GM08714 (cell line): ENCODE data around the gene AOX1.
"Not testable (repeated sequence)": the region's sequence is repeated elsewhere in the genome, so short reads cannot be mapped to it uniquely, and the experiment has no call there.

Source experiments
- H3K4me3 ChIP-seq: fragments of 200-500 bp; sonication (Bioruptor generic); 2 replicates; pipeline ENCODE4 v1.5.1; 2014; ENCODE audit warnings: mild to moderate bottlenecking, low read length, inconsistent platforms
- ZNF274 ChIP-seq: IDR thresholded peaks from 2 replicates; pipeline ENCODE4 v1.6.1; 2012; ENCODE audit warnings: mild to moderate bottlenecking, low read depth, low read length

AOX1 gene

GRCh38 chr2:200631287-200631686, 45.5 kb downstream of the AOX1 start:
- H3K4me3 ChIP-seq, result no peak overlapping the region
- TF ChIP-seq ZNF274, result no peak

- no peak overlapping the region for H3K4me3 ChIP-seq
- no peak for TF ChIP-seq ZNF274
These were observed 48.6 kb downstream of the AOX1 start for GRCh38 chr2:200634231-200634964.

- no peak for TF ChIP-seq ZNF274
- no peak overlapping the region for H3K4me3 ChIP-seq
These were observed 49.4 kb downstream of the AOX1 start for GRCh38 chr2:200635251-200635650.

GRCh38 chr2:200637901-200638300, 52.1 kb downstream of the AOX1 start:
- no peak for TF ChIP-seq ZNF274
- H3K4me3 ChIP-seq, result no peak overlapping the region

GRCh38 chr2:200640176-200640575, 54.4 kb downstream of the AOX1 start:
- TF ChIP-seq ZNF274, result no peak
- H3K4me3 ChIP-seq, result no peak overlapping the region

DNA sequence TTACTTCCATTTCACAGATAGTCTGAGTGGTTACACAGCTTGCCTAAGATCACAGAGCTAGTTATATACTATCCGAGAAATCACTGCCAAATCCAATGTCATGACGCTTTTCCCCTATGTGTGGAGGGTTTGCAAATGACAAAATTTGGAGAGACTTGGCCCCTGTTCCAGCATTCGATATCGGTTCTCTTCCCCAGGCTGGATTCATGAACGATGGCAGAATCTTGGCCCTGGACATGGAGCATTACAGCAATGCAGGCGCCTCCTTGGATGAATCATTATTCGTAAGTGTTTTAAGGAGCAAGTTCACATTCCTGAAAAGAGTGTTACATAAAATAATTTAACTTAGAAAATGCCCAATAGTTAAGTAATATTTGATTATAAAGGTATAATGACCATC, 55.1 kb downstream of the AOX1 start:
- no peak overlapping the region for H3K4me3 ChIP-seq
- TF ChIP-seq ZNF274, result no peak

DNA sequence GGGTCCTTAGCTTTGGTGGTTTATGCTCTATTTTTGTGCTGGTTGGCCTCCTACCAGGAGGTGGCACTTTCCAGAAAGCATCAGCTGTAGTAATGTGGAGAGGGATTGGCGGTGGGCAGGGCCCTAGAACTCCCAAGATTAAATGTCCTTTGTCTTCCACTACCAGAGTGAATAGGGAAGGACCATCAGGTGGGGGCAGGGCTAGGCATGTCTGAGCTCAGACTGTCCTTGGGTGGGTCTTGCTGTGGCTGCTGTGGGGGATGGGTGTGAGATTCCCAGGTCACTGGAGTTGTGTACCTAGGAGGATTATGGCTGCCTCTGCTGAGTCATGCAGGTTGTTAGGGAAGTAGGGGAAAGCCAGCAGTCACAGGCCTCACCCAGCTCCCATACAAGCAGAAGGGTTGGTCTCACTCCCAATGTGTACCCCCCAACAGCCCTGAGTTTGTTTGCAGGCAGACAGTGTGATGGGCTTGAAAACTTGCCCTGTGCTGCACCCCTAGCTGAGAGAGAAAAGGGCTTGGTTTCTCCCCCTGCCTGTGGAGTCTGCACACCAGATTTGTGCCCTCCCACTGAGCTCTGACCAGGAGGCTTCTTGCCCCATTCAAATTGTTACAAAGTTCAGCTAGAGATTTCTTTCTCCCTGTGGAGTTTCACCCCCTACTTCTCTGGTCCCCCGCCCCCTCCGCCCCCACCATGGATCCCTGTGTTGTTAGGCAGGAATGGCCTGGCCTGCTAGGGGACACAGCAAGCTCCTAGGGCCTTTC, 62.9 kb downstream of the AOX1 start:
- not testable (repeated sequence) for H3K4me3 ChIP-seq

GRCh38 chr2:200649724-200650123, 63.9 kb downstream of the AOX1 start:
- no peak for TF ChIP-seq ZNF274
- no peak overlapping the region for H3K4me3 ChIP-seq

DNA sequence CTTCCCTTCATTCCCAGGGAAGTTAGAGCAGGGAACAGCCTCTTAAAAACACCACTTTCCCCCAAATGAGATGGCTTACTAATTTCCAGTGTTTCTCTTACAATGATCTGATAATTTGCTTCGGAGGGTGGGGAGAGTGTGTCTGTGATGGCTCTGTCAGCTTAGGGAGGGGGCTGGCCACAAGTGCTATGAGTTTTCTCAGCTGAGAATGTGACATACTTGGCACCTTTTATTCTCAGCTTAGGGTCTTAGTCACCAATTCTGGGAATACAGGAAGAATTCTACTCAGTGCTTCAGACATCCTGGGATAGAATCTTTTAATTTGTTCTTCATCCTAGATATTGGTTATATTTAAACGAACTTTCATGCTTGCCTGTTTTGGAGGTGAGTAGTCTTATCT, 64.4 kb downstream of the AOX1 start:
- no peak overlapping the region for H3K4me3 ChIP-seq
- no peak for TF ChIP-seq ZNF274

DNA sequence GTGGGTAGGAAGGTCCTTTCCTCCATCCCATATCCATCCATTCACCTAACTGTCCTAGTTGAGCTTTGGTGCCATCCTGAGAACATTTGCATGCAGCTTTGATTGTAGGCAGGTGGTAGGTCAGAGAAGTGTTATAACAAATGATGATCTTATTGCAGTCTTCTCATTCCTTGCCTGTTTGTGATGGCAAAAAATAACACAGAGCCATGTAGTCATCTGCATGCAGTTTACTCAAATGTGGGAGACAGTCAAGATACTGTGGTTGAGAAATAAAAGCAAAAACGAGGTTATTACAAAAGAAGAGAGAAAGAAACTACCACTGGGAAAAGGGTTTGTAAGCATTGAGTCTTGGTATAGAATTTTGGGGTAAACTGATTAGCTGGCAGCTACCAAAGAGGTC, 66.3 kb downstream of the AOX1 start:
- no peak overlapping the region for H3K4me3 ChIP-seq
- TF ChIP-seq ZNF274, result no peak

GRCh38 chr2:200653021-200653420, 67.2 kb downstream of the AOX1 start:
- TF ChIP-seq ZNF274, result no peak
- H3K4me3 ChIP-seq, result no peak overlapping the region

GRCh38 chr2:200654823-200655222, 69.0 kb downstream of the AOX1 start:
- no peak for TF ChIP-seq ZNF274
- no peak overlapping the region for H3K4me3 ChIP-seq

DNA sequence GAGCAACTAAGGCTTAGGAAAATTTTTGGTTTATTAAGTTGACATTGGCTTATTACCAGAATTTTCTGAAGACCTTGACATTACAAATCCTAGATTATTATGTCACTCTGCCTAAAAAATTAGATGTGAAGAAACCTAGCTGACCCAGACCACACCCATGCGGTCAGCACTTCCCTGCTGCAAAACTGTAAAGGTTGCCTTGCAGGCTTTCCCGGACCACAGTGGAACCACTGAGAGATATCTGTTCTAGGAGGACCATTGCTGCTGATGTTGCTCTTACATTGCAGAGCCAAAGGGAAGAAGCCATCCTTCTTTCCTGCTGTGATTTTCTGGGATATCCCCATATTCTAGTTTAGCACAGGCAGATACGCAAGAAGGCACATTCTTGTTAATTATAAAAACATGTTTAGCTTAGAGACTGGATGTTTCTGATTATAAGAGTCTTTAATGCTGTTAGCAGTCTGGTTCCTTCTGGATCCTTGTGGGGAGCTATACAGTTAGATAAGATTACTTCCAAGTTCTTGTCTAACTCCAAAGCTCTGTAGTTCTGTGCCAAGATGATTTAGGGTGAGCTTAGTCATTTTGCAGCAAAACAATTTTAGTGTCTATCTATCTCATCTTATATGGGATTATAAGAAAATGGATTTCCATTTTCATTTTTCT, 70.2 kb downstream of the AOX1 start:
- no peak for TF ChIP-seq ZNF274
- no peak overlapping the region for H3K4me3 ChIP-seq

GRCh38 chr2:200658278-200658864, 72.6 kb downstream of the AOX1 start:
- H3K4me3 ChIP-seq, result no peak overlapping the region
- TF ChIP-seq ZNF274, result no peak

- H3K4me3 ChIP-seq, result no peak overlapping the region
- no peak for TF ChIP-seq ZNF274
These were observed 73.6 kb downstream of the AOX1 start for GRCh38 chr2:200659410-200659809.
